Embryonic facial prominence (tissue), 1 donor: ENCODE data around the gene GAS2.

Experiments
- DNase-seq: peaks from one replicate; pipeline ENCODE4 v3.0.0-alpha.2; 2016; ENCODE audit errors: extremely low spot score

Gene GAS2

DNA sequence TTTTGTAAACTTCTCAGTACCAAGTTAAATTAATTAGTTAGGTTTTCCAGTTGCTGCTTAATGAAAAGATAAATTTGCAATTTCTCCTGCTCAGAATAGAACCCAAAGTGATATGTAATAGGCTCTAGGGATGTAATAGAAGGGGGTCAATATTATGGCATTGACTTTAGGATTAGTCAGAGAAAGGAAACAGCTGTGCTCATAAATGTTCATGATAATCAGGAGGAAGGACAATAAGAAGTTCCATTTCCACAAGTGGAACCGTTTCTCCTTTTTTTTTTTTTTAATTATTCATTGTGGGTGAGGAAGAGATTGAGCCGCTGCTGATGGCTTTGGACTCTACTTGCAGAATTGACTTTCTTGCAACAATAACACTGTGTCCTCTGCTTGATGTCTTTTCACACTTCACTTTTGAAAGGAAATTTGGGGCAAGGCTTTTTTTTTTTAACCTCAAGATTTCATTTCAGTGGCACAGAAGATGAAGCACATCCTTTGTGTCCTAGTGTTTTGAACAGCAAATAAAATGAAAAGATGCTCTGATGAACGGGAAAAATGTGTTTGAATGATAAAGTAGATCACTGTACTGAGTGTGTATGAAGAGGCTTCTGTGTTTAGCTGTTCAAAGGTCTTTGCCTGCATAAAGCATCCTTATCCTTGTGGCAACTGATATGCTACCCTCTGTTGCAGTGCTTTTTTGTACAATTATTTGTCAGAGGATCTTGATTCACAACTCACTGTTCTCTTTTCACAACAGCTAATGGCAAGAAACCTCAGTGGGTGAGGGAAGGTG lies 62.4 kb downstream of the GAS2 start:
- no peak for DNase-seq

- DNase-seq: no peak
These were observed 63.9 kb downstream of the GAS2 start for GRCh38 chr11:22730319-22730718.

- no peak for DNase-seq
These were observed 66.2 kb downstream of the GAS2 start for GRCh38 chr11:22732588-22732987.

DNA sequence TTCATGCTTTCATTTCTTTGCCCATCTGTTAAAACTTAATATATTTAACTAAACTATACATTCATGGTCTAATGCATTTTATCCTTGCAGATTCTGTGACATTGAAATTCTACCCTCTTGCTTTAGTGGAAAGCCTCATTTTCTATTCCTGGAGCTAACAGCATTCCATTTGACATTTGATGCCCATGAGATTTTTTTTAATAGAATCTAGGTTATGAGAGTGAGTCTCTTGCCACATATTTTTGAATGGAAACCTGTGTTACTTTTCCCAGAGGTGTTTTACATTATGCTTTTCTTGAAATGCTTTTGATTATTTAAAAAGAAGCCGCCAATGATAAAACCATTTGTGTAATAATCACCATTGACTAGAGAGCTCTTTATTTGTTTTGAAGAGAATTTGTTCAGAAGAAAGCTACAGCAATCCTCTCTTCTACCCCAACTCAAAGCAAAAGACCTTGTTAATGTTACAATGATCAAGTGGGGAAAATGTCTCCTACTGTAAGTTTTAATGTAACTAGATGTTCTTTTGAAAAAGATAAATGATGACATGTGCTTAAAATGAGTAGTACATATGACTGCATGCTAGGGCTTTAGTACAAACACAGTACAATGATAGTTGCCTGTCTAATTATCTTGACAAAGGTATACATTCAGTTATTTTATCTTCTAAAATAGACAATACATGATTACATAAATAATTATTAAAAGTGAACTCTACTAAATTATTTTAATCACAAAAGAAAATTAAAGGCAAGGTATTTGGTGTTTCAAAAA lies 67.3 kb downstream of the GAS2 start:
- DNase-seq: no peak

- no peak for DNase-seq
These were observed 68.4 kb downstream of the GAS2 start for GRCh38 chr11:22734628-22735345.

GRCh38 chr11:22742157-22742613 lies 75.8 kb downstream of the GAS2 start:
- DNase-seq: no peak

DNA sequence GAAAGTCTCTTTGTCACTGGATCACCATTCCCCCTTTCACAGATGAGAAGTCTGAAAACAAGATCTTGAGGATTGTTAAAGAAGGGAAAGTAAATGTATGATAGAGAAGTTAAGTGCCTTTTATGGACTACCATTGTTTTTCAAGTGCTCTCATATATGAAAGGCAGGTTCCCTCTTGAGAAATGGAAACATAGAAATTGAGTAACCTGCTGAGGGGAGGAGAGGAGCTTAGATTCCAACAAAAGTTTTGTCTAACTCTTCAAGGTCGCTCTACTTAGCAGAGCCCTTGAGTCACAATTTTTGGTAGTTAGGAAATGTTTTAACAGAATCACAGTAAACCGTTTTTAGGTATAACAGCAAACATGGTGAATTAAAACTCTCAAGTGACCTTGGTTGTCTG lies 83.1 kb downstream of the GAS2 start:
- DNase-seq: no peak

- no peak for DNase-seq
These were observed 86.5 kb downstream of the GAS2 start for GRCh38 chr11:22752908-22753310.

DNA sequence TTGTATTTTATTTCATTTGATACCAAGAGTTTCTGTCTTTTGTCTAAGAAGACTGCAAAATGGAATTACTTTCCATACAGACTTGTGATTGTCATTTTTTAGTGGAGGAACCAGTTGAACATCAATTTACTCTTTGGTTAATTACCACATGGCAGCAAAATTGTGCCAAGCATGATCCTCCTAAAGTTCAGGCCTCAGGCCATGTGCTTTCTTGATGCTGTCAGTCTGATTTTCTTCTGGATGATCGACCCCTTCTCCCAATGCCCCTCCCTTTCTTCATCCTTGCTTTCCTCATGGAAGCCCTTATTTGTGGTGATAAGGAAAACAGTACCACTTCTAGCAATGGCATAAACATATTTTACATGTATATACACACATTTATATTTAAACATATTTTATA lies 87.0 kb downstream of the GAS2 start:
- DNase-seq: no peak

DNA sequence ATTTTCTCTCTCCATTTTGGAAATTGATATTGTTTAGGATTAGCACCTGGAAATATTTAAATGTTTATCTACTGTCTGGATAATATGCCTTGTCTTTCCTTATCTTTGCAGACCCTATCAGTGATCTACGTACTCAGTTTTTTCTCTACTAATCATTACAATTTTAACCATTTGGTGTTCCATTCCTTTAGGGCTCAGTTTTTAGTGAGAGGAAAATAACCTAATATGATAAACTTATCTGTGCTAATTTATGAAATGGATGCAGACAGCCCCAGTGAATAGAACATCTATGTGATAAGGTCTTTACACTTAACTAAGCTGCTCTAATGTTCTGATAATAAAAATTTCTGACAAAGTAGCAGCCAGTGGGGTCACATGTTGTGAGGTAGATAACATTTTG lies 94.7 kb downstream of the GAS2 start:
- DNase-seq: no peak

- no peak for DNase-seq
These were observed 96.8 kb downstream of the GAS2 start for GRCh38 chr11:22763166-22763565.

DNA sequence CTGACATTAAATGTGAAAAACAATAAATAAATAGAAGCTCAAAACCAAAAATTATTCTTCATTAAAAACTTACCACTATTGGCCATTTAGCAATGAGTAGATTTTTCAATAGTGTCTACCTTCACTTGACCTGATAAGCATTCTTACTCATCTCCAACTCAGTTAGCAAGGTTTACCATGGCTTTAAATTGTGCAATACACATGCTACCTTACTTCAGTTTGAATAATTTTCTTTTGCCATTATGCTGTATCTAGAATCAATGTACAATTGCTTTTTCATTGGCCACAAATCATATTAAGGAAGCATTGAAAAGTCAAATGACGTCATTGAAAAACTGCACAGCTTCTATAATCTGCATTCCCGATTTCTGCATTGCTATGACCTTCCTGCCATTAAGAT lies 98.3 kb downstream of the GAS2 start:
- no peak for DNase-seq

GRCh38 chr11:22768281-22768680 lies 101.9 kb downstream of the GAS2 start:
- DNase-seq: no peak

- no peak for DNase-seq
These were observed 102.7 kb downstream of the GAS2 start for GRCh38 chr11:22769081-22769480.

GRCh38 chr11:22774716-22775115 lies 108.3 kb downstream of the GAS2 start:
- DNase-seq: no peak

DNA sequence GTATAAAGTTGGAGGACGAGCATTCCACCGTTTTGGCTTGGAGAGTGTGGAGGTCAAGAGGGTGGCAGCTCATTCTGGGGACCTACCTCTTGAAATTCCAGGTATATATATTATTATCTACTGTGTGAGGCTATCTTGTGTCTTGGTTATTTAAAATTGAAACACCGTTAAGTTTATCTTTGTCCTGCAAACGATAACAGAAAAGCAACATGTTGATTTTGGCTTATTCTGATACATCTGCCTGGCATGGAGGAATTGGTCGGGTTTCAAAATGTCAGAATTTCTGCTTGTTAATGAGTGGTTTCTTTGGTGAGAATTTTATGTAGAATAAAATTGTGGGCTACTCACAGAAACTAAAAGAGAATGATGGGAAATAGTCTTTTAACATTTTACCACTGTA lies 108.8 kb downstream of the GAS2 start:
- no peak for DNase-seq

- DNase-seq: no peak
These were observed 112.2 kb downstream of the GAS2 start for GRCh38 chr11:22778642-22779041.

DNA sequence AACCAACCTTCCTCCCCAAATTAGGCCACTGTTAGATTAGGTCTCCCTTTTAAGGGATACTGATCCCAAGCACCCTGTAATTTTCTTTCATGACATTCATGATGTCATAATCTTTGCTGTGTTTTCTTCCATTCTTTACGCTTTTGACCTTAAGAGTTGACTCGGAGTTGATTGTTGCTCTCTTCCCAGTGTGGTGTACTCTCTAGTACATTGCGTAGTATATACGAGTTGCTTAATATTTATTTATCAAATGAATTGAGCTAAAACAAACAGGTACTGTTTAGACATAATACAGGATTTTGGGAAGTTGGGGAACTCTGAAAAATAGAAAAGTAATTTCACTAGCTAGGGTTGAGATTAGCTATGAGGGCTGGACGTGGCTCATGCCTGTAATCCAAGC lies 113.4 kb downstream of the GAS2 start:
- no peak for DNase-seq

DNA sequence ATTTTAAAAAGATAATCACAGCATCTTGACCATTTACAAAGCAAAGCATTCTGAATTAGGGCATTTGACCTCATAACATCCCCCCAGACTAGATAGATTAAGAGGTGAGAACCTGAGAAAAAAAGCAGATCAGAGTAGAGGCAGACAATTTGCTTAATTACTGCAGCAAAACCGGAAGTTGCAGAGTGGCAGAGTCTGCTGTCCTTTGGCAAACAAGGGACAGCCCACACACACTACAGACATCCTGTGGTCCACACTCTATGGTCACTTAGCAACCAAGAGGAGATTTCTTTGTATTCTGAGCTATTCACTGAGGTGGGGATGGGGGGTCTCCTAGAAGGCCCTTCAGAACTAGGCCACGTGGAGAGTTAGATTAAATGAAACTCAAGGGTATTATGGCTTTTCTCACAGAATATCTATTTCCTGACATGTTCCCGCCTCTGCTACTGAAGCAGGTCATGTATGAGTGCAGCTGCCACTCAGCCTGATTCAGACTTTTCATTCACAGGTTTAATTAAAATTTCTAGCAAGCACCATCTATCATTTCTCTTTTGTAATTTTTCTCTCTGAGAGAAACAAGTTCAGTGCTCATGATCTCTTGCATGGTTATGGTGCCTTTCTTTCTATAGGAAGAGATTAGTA lies 114.7 kb downstream of the GAS2 start:
- DNase-seq: no peak

DNA sequence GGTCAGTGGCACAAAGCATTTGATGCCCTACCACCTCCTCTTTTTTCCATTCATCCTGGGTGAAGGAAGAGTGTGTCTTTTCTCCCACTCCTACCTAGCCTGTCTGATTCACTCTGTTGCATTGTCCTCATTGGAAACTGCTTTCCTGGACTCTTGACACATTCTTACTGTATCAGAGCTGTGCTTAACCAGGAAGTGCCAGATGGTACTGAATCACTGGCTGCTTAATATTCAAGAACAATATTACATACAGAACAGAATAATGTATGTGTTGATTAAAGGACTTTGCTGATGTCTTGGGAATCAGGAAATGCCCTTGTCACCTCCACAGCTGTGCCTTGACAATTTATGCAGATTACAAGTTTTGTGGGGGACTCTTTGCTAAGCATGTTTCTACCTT lies 118.8 kb downstream of the GAS2 start:
- DNase-seq: no peak

DNA sequence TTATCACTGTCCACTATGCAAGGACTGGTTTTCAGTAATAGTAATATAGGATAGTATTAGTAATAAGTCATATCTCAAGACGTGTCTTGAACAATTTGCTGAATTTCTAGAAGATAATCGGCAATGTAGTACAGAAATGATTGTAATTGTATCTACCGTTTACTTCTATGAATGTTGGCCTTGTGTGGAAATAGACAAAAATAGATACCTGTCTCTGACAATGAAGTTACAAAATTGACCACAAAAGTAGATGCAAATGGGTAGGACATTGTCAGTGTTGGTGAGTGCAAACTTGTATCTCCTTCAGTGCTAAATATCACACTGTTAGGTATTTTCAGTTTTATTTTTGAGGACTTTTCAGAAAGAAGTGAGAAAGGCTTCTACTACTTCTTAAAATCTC lies 120.1 kb downstream of the GAS2 start:
- DNase-seq: no peak

DNA sequence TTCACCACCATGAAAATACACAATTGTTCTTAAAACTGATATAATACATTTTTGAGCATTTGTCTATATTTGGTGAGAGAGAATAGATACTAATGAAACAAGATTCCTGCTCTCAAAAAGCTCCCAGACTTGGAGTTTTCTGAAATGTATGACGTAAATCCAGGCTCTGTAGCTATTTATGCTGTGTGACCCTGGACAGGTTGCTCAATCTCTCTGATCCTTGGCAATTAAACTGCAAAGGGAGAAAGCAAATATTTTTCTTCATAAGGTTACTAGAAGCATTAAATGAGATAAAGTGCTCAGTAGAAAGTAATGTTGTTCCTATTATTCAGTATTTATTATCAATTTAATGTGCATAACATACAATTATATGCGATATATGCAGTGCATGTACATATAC lies 120.6 kb downstream of the GAS2 start:
- DNase-seq: no peak
